WTC11 (cell line): ENCODE measurements around the gene MAP3K2. TPM values are rescaled to one million over a fixed set of nuclear protein-coding genes. Genes with fewer than 3 reads are reported as not detected.
"Not testable (repeated sequence)": the region's sequence is repeated elsewhere in the genome, so short reads cannot be mapped to it uniquely, and the experiment has no call there.

Experiments
- ATAC-seq: fragments of 200-7000 bp; cut with Tn5 transposase; 2 replicates; pipeline ENCODE4 v1.10.0; 2021; ENCODE audit warnings: mild to moderate bottlenecking, moderate library complexity
- CTCF ChIA-PET: fragments of 300-600 bp; sonication (Branson Sonifier 250); formaldehyde crosslinking; loops from one replicate; lab custom pipeline; 2021; ENCODE audit warnings: antibody characterized with exemption; lab: Charles Lee
- POLR2A ChIA-PET: fragments of 350-600 bp; sonication (Branson Sonifier 250); formaldehyde crosslinking; loops from one replicate; lab custom pipeline; 2021; ENCODE audit warnings: antibody characterized with exemption; lab: Charles Lee
- DNase-seq: peaks from one replicate; pipeline ENCODE4 v3.0.0; 2021; ENCODE audit warnings: low spot score
- H3K27ac Mint-ChIP-seq: 2 replicates; pipeline ENCODE4 v1.8.0; 2021; ENCODE audit warnings: mixed read lengths
- H3K27me3 Mint-ChIP-seq: 2 replicates; pipeline ENCODE4 v1.8.0; 2021; ENCODE audit warnings: low read depth, mild to moderate bottlenecking, moderate library complexity, mixed read lengths
- H3K36me3 Mint-ChIP-seq: 2 replicates; pipeline ENCODE4 v1.8.0; 2021; ENCODE audit warnings: mixed read lengths
- H3K4me1 Mint-ChIP-seq: 2 replicates; pipeline ENCODE4 v1.8.0; 2022; ENCODE audit warnings: mixed read lengths
- H3K4me3 Mint-ChIP-seq: 2 replicates; pipeline ENCODE4 v1.8.0; 2021; ENCODE audit warnings: mild to moderate bottlenecking, moderate library complexity, mixed read lengths
- H3K9me3 Mint-ChIP-seq: 2 replicates; pipeline ENCODE4 v1.8.0; 2021; ENCODE audit warnings: mixed read lengths
- AR ChIP-seq: fragments of 250-450 bp; sonication (Bioruptor Pico); IDR thresholded peaks from 2 replicates; pipeline ENCODE4 v1.9.0; 2021; ENCODE audit warnings: mild to moderate bottlenecking
- ATF1 ChIP-seq: sonication (generic); formaldehyde crosslinking; IDR thresholded peaks from 2 replicates; pipeline ENCODE4 v1.8.1; 2023; ENCODE audit warnings: mild to moderate bottlenecking, moderate library complexity, missing genetic modification reagents
- E2F1 ChIP-seq: sonication (generic); formaldehyde crosslinking; IDR thresholded peaks from 2 replicates; pipeline ENCODE4 v1.8.0; 2022; ENCODE audit warnings: mild to moderate bottlenecking, missing genetic modification reagents
- EMX1 ChIP-seq: fragments of 250-450 bp; sonication (Bioruptor Pico); IDR thresholded peaks from 2 replicates; pipeline ENCODE4 v1.8.0; 2021; ENCODE audit warnings: mild to moderate bottlenecking
- HMGXB4 ChIP-seq: sonication (generic); formaldehyde crosslinking; IDR thresholded peaks from 2 replicates; pipeline ENCODE4 v1.8.1; 2023; ENCODE audit warnings: mild to moderate bottlenecking, moderate library complexity, missing genetic modification reagents
- IRF2 ChIP-seq: sonication (generic); formaldehyde crosslinking; IDR thresholded peaks from 2 replicates; pipeline ENCODE4 v1.8.0; 2022; ENCODE audit warnings: low read depth, missing genetic modification reagents, borderline replicate concordance
- MXD4 ChIP-seq: fragments of 250-450 bp; sonication (Bioruptor Pico); IDR thresholded peaks from 2 replicates; pipeline ENCODE4 v1.8.0; 2021; ENCODE audit warnings: mild to moderate bottlenecking, moderate library complexity, borderline replicate concordance
- NR3C1 ChIP-seq: sonication (generic); formaldehyde crosslinking; conservative IDR thresholded peaks from 2 replicates; pipeline ENCODE4 v1.8.1; 2023; ENCODE audit warnings: low read depth, mild to moderate bottlenecking, missing genetic modification reagents
- RELA ChIP-seq: sonication (generic); formaldehyde crosslinking; IDR thresholded peaks from 2 replicates; pipeline ENCODE4 v1.8.1; 2022; ENCODE audit warnings: missing genetic modification reagents, mild to moderate bottlenecking, borderline replicate concordance
- RORB ChIP-seq: fragments of 250-450 bp; sonication (Bioruptor Pico); IDR thresholded peaks from 2 replicates; pipeline ENCODE4 v1.9.0; 2021; ENCODE audit warnings: mild to moderate bottlenecking
- SMAD4 ChIP-seq: sonication (generic); formaldehyde crosslinking; IDR thresholded peaks from 2 replicates; pipeline ENCODE4 v1.8.0; 2022; ENCODE audit warnings: mild to moderate bottlenecking, missing genetic modification reagents
- TCF7 ChIP-seq: sonication (generic); formaldehyde crosslinking; IDR thresholded peaks from 2 replicates; pipeline ENCODE4 v1.8.0; 2022; ENCODE audit warnings: mild to moderate bottlenecking, low read depth, missing genetic modification reagents, moderate library complexity
- TEAD4 ChIP-seq: sonication (generic); formaldehyde crosslinking; IDR thresholded peaks from 2 replicates; pipeline ENCODE4 v1.8.0; 2022; ENCODE audit warnings: mild to moderate bottlenecking, missing genetic modification reagents
- ZBTB21 ChIP-seq: sonication (generic); formaldehyde crosslinking; IDR thresholded peaks from 2 replicates; pipeline ENCODE4 v1.8.1; 2023; ENCODE audit warnings: mild to moderate bottlenecking, missing genetic modification reagents, borderline replicate concordance
- ZNF263 ChIP-seq: sonication (generic); formaldehyde crosslinking; IDR thresholded peaks from 2 replicates; pipeline ENCODE4 v1.8.1; 2022; ENCODE audit warnings: low read depth, mild to moderate bottlenecking, moderate library complexity, missing genetic modification reagents
- ZNF281 ChIP-seq: sonication (generic); formaldehyde crosslinking; IDR thresholded peaks from 2 replicates; pipeline ENCODE4 v1.8.0; 2023; ENCODE audit warnings: mild to moderate bottlenecking, missing genetic modification reagents
- ZNF416 ChIP-seq: fragments of 250-450 bp; sonication (Bioruptor Pico); IDR thresholded peaks from 2 replicates; pipeline ENCODE4 v1.9.0; 2021; ENCODE audit warnings: mild to moderate bottlenecking, inconsistent platforms
- total RNA-seq: library from RNA; stranded (reverse); gene quantifications from 3 replicates; pipeline ENCODE4 v1.2.3, GENCODE V29; 2021
- TF ChIP-seq, protein P1 (sequence below): sonication (generic); formaldehyde crosslinking; IDR thresholded peaks from 2 replicates; pipeline ENCODE4 v1.8.1; 2023; ENCODE audit warnings: mild to moderate bottlenecking, missing genetic modification reagents, moderate library complexity
- TF ChIP-seq, protein P2 (sequence below): fragments of 250-450 bp; sonication (Bioruptor Pico); IDR thresholded peaks from 2 replicates; pipeline ENCODE4 v1.9.0; 2021; ENCODE audit warnings: mild to moderate bottlenecking

The MAP3K2 gene
- total RNA-seq, 1 experiment from 2014 or later, result 26.9 TPM

DNA sequence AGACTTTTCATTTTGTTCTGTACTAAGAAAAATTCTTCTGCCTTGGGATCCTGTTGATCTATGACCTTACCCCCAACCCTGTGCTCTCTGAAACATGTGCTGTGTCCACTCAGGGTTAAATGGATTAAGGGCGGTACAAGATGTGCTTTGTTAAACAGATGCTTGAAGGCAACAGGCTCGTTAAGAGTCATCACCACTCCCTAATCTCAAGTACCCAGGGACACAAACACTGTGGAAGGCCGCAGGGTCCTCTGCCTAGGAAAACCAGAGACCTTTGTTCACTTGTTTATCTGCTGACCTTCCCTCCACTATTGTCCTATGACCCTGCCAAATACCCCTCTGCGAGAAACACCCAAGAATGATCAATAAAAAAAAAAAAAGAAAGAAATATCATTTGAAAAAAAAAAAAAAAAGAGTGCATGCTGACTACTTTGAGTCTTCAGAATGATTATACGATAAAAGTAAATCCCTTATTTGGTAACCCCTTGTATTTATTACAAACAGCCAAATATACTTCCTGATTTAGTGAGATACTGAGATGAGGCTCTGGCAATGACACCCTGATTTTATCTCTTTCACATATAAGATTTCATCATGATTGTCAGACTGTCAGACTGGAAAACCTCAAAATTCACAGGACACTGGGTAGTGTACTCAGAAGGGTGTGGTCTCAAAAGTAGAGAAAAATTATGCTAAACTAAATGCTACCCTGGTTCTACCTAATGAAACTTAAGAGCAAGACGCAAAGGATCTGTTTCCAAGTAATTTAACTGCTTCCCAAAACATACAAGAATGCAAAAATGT is 33.7 kb downstream of the MAP3K2 start:
- H3K36me3 Mint-ChIP-seq, DNase-seq, CTCF ChIA-PET, H3K4me3 Mint-ChIP-seq, ATAC-seq, H3K4me1 Mint-ChIP-seq, H3K27ac Mint-ChIP-seq, H3K27me3 Mint-ChIP-seq, POLR2A ChIA-PET: not testable (repeated sequence)
- H3K9me3 Mint-ChIP-seq, result peaks cover 17% of the 10 kb centered on the region

DNA sequence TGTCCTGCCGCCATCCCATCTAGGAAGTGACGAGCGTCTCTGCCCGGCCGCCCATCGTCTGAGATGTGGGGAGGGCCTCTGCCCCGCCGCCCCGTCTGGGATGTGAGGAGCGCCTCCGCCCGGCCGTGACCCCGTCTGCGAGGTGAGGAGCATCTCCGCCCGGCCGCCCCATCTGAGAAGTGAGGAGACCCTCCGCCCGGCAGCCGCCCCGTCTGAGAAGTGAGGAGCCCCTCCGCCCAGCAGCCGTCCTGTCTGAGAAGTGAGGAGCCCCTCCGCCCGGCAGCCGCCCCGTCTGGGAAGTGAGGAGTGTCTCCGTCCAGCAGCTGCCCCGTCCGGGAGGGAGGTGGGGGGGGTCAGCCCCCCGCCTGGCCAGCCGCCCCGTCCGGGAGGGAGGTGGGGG is 34.6 kb downstream of the MAP3K2 start:
- ATAC-seq, POLR2A ChIA-PET, H3K27me3 Mint-ChIP-seq, H3K4me3 Mint-ChIP-seq, H3K27ac Mint-ChIP-seq, H3K36me3 Mint-ChIP-seq, DNase-seq, H3K4me1 Mint-ChIP-seq, CTCF ChIA-PET: not testable (repeated sequence)
- peaks cover 17% of the 10 kb centered on the region for H3K9me3 Mint-ChIP-seq

- TF ChIP-seq ZBTB21 (no peak), EMX1 (CRISPR knock-in tag) (no peak), ZNF263 (no peak), IRF2 (CRISPR knock-in tag) (no peak), TEAD4 (no peak), MXD4 (CRISPR knock-in tag) (no peak), HMGXB4 (CRISPR knock-in tag) (no peak), ZNF416 (no peak), TCF7 (CRISPR knock-in tag) (no peak), RORB (CRISPR knock-in tag) (no peak), AR (CRISPR knock-in tag) (no peak), RELA (CRISPR knock-in tag) (no peak), NR3C1 (CRISPR knock-in tag) (no peak), E2F1 (CRISPR knock-in tag) (no peak), ATF1 (CRISPR knock-in tag) (no peak), ZNF281 (CRISPR knock-in tag) (no peak), SMAD4 (no peak)
- TF ChIP-seq, protein P1, sequence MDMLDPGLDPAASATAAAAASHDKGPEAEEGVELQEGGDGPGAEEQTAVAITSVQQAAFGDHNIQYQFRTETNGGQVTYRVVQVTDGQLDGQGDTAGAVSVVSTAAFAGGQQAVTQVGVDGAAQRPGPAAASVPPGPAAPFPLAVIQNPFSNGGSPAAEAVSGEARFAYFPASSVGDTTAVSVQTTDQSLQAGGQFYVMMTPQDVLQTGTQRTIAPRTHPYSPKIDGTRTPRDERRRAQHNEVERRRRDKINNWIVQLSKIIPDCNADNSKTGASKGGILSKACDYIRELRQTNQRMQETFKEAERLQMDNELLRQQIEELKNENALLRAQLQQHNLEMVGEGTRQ (CRISPR knock-in tag), result no peak
- TF ChIP-seq, protein P2, sequence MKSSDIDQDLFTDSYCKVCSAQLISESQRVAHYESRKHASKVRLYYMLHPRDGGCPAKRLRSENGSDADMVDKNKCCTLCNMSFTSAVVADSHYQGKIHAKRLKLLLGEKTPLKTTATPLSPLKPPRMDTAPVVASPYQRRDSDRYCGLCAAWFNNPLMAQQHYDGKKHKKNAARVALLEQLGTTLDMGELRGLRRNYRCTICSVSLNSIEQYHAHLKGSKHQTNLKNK (CRISPR knock-in tag), result no peak
- ChIA-PET POLR2A (no interaction called here), CTCF (no interaction called here)
- H3K4me3 Mint-ChIP-seq, result no peak overlapping the region
- no peak overlapping the region for H3K27ac Mint-ChIP-seq
- H3K4me1 Mint-ChIP-seq, result no peaks in the 10 kb centered on the region
- peaks cover 8% of the 10 kb centered on the region for H3K36me3 Mint-ChIP-seq
- no peaks in the 10 kb centered on the region; the same call in 1 of the 2 replicates for H3K27me3 Mint-ChIP-seq
- peaks cover 17% of the 10 kb centered on the region for H3K9me3 Mint-ChIP-seq
- DNase-seq (no peak), ATAC-seq (no peak)
These were observed 36.2 kb downstream of the MAP3K2 start for GRCh38 chr2:127351603-127352002.
